PC-9 (cell line): Measurements from ENCODE around the gene HGF. TPM values are rescaled to one million over a fixed set of nuclear protein-coding genes. Genes with fewer than 3 reads are reported as not detected.

Source experiments
- BruUV-seq: library from RNA; stranded (reverse); fragments of 400-500 nt; replicated peaks from 2 replicates; lab custom pipeline; 2021; lab: Mats Ljungman, UMichigan
- CTCF ChIA-PET: fragments of 300-600 bp; sonication (Branson Sonifier 250); formaldehyde crosslinking; loops from one replicate; lab custom pipeline; 2022; ENCODE audit warnings: antibody characterized with exemption; lab: Charles Lee
- POLR2A ChIA-PET: fragments of 300-600 bp; sonication (Branson Sonifier 250); formaldehyde crosslinking; loops from one replicate; lab custom pipeline; 2022; ENCODE audit warnings: antibody characterized with exemption; ENCODE audit not compliant: unreplicated experiment; lab: Charles Lee
- DNase-seq, 2 experiments: peaks; one replicate each; pipeline versions ENCODE4 v3.0.0 to v3.0.0-alpha.2; 2015 to 2022; ENCODE audit warnings: mixed read lengths in 1 of 2
- H2AFZ ChIP-seq: fragments of 200-600 bp; sonication (generic); 2 replicates; pipeline ENCODE4 v1.8.1; 2017; ENCODE audit warnings: antibody characterized with exemption
- H3F3A ChIP-seq: fragments of 200-600 bp; sonication (generic); 2 replicates; pipeline ENCODE4 v1.8.1; 2017; ENCODE audit warnings: antibody characterized with exemption, mild to moderate bottlenecking, low read depth; ENCODE audit not compliant: insufficient read depth
- H3K27ac ChIP-seq: fragments of 200-600 bp; sonication (generic); 2 replicates; pipeline ENCODE4 v1.6.1; 2016; ENCODE audit warnings: mixed run types
- H3K27me3 ChIP-seq: fragments of 200-600 bp; sonication (generic); 2 replicates; pipeline ENCODE4 v1.6.1; 2016; ENCODE audit warnings: low read depth, mixed run types; ENCODE audit not compliant: insufficient read depth
- H3K36me3 ChIP-seq: fragments of 200-600 bp; sonication (generic); 2 replicates; pipeline ENCODE4 v1.6.1; 2016; ENCODE audit warnings: low read depth, mixed run types
- H3K4me1 ChIP-seq: fragments of 200-600 bp; sonication (generic); replicated peaks from 2 replicates; pipeline ENCODE4 v1.6.1; 2016; ENCODE audit warnings: mixed run types; ENCODE audit not compliant: insufficient read depth
- H3K4me2 ChIP-seq: fragments of 200-600 bp; sonication (generic); 2 replicates; pipeline ENCODE4 v1.6.1; 2017; ENCODE audit warnings: mixed run types
- H3K4me3 ChIP-seq: fragments of 200-600 bp; sonication (generic); 2 replicates; pipeline ENCODE4 v1.6.1; 2016; ENCODE audit warnings: mixed run types
- H3K79me2 ChIP-seq: fragments of 200-600 bp; sonication (generic); 2 replicates; pipeline ENCODE4 v1.6.1; 2017; ENCODE audit warnings: low read depth, mixed run types
- H3K9me2 ChIP-seq: fragments of 200-600 bp; sonication (generic); 2 replicates; pipeline ENCODE4 v1.8.1; 2017; ENCODE audit warnings: mild to moderate bottlenecking; ENCODE audit not compliant: insufficient read depth
- H3K9me3 ChIP-seq: fragments of 200-600 bp; sonication (generic); 2 replicates; pipeline ENCODE4 v1.8.1; 2016; ENCODE audit warnings: low read depth; ENCODE audit not compliant: insufficient read depth
- H4K20me1 ChIP-seq: fragments of 200-600 bp; sonication (generic); 2 replicates; pipeline ENCODE4 v1.8.1; 2017; ENCODE audit not compliant: insufficient read depth
- EZH2 ChIP-seq: fragments of 200-600 bp; sonication (generic); IDR thresholded peaks from 2 replicates; pipeline ENCODE4 v1.8.0; 2017; ENCODE audit warnings: antibody characterized with exemption, low read depth
- intact Hi-C: fragments of 100-400 bp; cut with micrococcal nuclease; formaldehyde crosslinking; loops from one replicate; pipeline ENCODE4 v1.10.0; 2022; ENCODE audit not compliant: unreplicated experiment
- total RNA-seq: library from RNA; stranded (reverse); gene quantifications from 2 replicates; pipeline ENCODE4 v1.2.3, GENCODE V29; 2021
- TF ChIP-seq, protein P1 (sequence below): fragments of 200-600 bp; sonication (generic); conservative IDR thresholded peaks from 2 replicates; pipeline ENCODE4 v1.6.1; 2017; ENCODE audit warnings: mixed run types, antibody characterized with exemption, mild to moderate bottlenecking, moderate library complexity

The HGF gene
- total RNA-seq, 1 experiment from 2014 or later: not detected

DNA sequence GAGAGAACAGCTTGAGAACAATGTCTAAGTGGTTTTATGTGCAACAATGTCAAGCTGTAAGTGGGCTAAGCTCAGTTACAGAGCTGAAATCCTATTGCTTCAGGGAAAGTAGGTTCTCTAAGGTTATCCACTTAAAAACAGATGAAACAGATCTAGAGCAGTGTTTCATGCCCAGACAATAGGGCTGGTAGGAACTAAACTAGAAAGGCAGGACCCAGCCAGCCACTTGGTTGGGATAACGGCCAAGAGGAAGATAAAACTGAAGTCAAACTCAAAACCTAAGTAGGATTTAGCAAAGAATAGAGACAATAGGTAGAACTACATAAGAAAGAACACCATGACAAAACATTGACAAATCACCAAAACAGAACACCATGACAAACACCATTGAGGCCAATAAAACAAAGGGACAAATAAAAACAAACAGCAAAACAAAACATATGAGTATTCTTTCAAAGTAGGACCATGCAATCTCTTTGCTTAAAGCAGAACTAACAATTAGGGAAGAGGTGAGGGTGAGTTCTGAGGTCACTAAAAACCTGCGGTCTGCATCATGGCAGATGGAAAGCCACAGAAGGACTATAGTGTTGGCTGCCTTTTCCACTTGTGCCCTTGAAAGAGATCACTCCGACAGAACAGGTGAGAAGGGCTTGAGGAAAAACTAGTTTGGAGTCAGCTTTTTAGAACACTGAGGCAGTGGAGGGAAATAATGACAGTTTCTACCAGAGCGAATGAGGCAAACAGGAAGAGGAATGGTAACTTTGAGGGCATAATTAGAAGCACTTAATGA is 81.0 kb downstream of the HGF start:
- DNase-seq: no peak
- no TSS peak for BruUV-seq
- H3K9me3 ChIP-seq: no peaks in the 10 kb centered on the region
- H3K79me2 ChIP-seq: no peaks in the 10 kb centered on the region
- ChIA-PET POLR2A (no interaction called here), CTCF (no interaction called here)
- peaks cover 10% of the 10 kb centered on the region for H3K4me1 ChIP-seq
- H3K4me3 ChIP-seq: no peak overlapping the region
- H3K27ac ChIP-seq: no peak overlapping the region
- intact Hi-C loops: no loop called here
- H4K20me1 ChIP-seq: no peaks in the 10 kb centered on the region
- H3F3A ChIP-seq: peaks cover 8% of the 10 kb centered on the region; the same call in 1 of the 2 replicates
- H3K27me3 ChIP-seq: no peaks in the 10 kb centered on the region
- TF ChIP-seq, protein P1, sequence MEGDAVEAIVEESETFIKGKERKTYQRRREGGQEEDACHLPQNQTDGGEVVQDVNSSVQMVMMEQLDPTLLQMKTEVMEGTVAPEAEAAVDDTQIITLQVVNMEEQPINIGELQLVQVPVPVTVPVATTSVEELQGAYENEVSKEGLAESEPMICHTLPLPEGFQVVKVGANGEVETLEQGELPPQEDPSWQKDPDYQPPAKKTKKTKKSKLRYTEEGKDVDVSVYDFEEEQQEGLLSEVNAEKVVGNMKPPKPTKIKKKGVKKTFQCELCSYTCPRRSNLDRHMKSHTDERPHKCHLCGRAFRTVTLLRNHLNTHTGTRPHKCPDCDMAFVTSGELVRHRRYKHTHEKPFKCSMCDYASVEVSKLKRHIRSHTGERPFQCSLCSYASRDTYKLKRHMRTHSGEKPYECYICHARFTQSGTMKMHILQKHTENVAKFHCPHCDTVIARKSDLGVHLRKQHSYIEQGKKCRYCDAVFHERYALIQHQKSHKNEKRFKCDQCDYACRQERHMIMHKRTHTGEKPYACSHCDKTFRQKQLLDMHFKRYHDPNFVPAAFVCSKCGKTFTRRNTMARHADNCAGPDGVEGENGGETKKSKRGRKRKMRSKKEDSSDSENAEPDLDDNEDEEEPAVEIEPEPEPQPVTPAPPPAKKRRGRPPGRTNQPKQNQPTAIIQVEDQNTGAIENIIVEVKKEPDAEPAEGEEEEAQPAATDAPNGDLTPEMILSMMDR: no peak
- no peak for TF ChIP-seq EZH2
- no peak overlapping the region for H3K4me2 ChIP-seq
- no peaks in the 10 kb centered on the region for H3K9me2 ChIP-seq
- no peak overlapping the region for H2AFZ ChIP-seq
- H3K36me3 ChIP-seq: no peaks in the 10 kb centered on the region

DNA sequence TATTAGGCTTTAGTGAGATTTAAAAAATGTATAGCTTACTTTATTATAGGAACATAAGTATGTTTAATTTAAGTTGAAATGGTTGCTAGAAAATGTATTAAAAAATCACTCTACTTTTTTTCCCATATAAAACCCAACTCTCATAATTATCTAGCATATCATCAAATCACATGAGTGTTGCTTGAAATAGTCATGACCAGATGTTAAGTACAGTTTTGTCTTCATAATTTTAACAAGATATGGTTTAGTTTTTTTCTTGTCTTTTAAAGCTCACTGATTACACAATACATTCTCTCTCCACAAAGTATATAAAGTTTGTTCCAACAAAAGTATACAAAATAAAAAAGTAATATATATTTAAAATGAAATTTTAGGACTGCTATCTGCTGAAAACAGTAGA is 82.8 kb downstream of the HGF start:
- TF ChIP-seq EZH2: no peak
- TF ChIP-seq, protein P1: no peak
- Histone ChIP-seq H3K27me3 (no peaks in the 10 kb centered on the region), H3K4me1 (peaks cover 10% of the 10 kb centered on the region), H3K27ac (no peak overlapping the region), H2AFZ (no peak overlapping the region), H3K4me3 (no peak overlapping the region), H3K9me2 (no peaks in the 10 kb centered on the region), H4K20me1 (no peaks in the 10 kb centered on the region), H3K4me2 (no peak overlapping the region), H3K79me2 (no peaks in the 10 kb centered on the region), H3K9me3 (no peaks in the 10 kb centered on the region), H3F3A (peaks cover 8% of the 10 kb centered on the region; the same call in 1 of the 2 replicates), H3K36me3 (no peaks in the 10 kb centered on the region)
- CTCF ChIA-PET: no interaction called here
- BruUV-seq: no TSS peak
- DNase-seq: no peak
- intact Hi-C loops: no loop called here
- POLR2A ChIA-PET: no interaction called here

- H3K9me2 ChIP-seq: no peaks in the 10 kb centered on the region
- no peaks in the 10 kb centered on the region for H3K27me3 ChIP-seq
- no peak overlapping the region for H2AFZ ChIP-seq
- no peak for TF ChIP-seq EZH2
- TF ChIP-seq, protein P1: no peak
- peaks cover 8% of the 10 kb centered on the region; the same call in 1 of the 2 replicates for H3F3A ChIP-seq
- H3K9me3 ChIP-seq: no peaks in the 10 kb centered on the region
- ChIA-PET POLR2A (no interaction called here), CTCF (no interaction called here)
- no peaks in the 10 kb centered on the region for H3K79me2 ChIP-seq
- H3K4me3 ChIP-seq: no peak overlapping the region
- no peaks in the 10 kb centered on the region for H3K36me3 ChIP-seq
- H3K4me1 ChIP-seq: peaks cover 10% of the 10 kb centered on the region
- BruUV-seq: no TSS peak
- no peak for DNase-seq
- H4K20me1 ChIP-seq: no peaks in the 10 kb centered on the region
- no peak overlapping the region; the same call in 1 of the 2 replicates for H3K4me2 ChIP-seq
- no peak overlapping the region for H3K27ac ChIP-seq
- intact Hi-C loops: no loop called here
Observed at GRCh38 chr7:81685270-81685868, 84.5 kb downstream of the HGF start.
